Measurements from ENCODE around the gene SAE1. TPM values are rescaled to one million over a fixed set of nuclear protein-coding genes. Genes with fewer than 3 reads are reported as not detected.

SAE1 gene
- polyA plus RNA-seq, 4 donors: 116 to 132 (median 122) TPM

- DNase-seq (ENCODE audit: low read depth in 4 of 4, low spot score in 3 of 4): no peak
Measured at GRCh38 chr19:47105874-47106273, 24.8 kb upstream of the SAE1 start.

GRCh38 chr19:47106821-47107201, 23.8 kb upstream of the SAE1 start:
- no peak for DNase-seq (ENCODE audit: low read depth in 4 of 4, low spot score in 3 of 4)

DNA sequence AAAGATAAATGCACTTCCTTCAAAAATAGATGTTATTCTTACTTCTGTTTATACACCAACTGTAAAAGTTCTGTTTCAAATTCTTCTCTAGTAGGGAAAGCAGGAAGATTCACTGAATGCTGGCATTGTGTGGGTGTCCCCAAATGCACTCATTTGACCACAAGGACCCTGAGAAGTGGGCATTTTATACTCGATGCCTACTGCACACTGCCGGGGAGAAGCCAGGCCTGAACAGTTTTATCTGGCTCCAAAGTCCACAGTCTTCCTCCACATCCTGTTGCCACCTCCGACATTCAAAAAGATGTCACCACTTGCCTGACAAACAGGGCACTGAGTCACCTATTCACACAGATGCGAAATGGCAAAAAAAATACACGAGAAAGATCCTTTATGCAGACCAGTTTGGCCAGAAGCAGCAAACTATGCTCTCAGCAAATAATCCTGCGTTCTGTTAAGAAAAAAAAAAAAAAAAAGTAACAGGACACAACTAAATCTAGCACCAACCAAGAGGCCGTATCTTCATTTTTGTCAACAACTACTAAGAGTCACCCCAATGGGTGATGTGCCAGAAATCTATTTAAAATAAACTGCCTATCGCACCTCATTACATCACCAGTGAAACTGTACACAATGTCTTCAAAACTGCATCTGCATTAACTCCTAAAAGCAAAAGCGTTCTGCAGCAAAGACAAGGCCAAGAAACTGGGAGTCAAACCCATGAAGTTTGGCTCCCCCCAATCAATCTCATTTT, 23.3 kb upstream of the SAE1 start:
- DNase-seq (ENCODE audit: low read depth in 4 of 4, low spot score in 3 of 4): no peak

- no peak for DNase-seq (ENCODE audit: low read depth in 4 of 4, low spot score in 3 of 4)
Measured at GRCh38 chr19:47107953-47108746, 22.5 kb upstream of the SAE1 start.

DNA sequence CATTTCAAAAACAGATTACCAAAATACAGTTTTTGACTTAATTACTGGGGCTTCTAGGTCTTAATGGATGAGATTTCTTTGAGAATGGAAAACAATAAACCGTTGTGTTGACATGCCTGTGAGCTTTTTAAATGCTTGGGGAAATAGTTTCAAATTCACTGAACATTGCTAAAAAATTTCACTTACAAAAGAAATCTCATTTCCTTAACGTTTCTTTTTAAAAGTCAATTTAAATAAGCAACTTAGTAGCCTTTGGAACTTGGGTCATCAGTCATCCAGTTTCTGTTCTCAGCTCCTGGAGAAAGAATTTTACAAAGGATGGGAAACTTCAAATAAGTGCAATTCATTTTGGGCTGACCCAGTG, 21.5 kb upstream of the SAE1 start:
- no peak for DNase-seq (ENCODE audit: low read depth in 4 of 4, low spot score in 3 of 4)

DNA sequence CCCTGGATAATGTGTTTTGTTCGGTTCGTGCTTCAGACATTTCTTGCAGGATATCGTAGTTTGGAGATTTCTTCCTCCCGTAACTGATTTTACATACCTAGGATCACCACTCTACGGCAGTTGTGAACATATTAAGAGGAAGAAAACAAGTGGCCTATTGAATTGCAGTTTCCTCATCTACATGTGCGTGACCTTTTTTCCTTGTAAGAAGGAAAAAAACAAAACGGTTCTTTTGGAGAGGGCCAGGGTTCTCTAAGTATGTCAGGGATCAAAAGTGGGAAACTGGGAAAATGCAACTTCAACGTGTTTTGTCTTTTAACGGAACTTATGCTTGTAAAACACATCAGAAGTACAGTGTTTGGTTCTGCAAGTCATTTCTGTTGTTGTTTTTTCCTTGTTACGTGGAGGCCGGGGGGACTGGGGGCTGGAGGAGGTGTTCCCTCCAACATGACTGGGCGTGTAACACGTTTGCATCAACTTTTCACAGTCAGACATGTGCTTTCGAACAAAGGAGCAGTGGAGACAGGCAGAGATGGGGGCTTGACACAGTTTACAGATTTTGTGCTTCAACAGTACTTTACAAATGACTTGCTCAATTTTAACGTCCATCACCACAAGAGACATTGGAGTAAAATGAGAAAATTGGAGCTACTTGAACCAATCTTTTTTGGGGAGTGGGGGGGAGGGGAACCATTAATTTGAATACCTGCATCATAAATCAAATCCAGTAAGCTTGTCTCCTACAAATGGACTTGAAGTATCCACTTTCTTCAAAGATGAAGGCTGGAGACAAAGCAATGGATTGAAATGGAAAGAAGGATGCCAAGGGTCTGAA, 20.9 kb upstream of the SAE1 start:
- no peak for DNase-seq (ENCODE audit: low read depth in 4 of 4, low spot score in 3 of 4)

DNA sequence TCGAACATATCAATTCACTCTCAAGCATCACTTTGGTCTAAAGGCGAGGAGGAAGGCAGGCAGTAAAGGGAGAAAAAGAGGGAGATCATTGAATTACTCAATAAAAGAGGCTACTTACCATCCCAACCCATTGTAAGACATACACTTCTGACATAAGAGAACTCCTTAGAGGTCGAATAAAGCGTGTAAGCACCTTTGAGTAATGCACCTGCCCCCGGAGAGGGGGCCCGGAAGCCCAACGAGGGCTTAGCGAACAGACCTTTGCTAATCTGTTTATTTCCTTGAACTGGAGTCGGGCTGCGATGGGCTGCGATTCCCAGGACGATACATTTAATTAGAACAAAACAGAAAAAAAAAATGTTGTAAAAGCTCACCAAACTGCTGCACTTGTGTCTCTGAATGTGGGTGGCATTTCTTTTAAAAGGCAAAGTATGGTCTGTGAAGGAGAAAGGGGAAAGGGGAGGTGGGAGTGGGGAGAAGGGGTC, 20.1 kb upstream of the SAE1 start:
- no peak for DNase-seq (ENCODE audit: low read depth in 4 of 4, low spot score in 3 of 4)

- no peak for DNase-seq (ENCODE audit: low read depth in 4 of 4, low spot score in 3 of 4)
Measured at GRCh38 chr19:47111006-47111621, 19.5 kb upstream of the SAE1 start.

DNA sequence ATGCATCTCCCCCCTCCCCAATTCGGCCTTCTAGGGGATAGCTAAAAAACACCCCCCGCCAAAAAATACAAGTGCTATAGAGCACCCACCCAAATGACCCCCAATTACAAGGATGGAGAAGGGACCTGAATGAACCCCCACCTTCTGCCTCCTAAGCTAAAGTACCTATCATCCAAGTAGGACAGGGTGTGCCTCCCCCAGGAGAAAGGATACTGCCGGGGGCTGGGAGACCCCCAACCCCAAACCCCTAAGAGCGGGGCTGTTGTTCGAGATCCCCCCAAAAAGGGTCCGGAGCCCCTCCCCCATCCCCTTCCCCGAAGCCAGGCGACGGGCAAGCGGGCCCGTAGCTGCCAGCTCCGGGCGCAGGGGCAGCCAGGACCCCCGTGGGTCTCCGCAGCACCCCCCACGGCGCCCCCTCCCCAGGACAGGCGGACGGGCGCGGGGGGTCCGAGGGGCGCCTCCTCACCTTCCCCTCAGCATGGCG, 18.9 kb upstream of the SAE1 start:
- no peak for DNase-seq (ENCODE audit: low read depth in 4 of 4, low spot score in 3 of 4)

GRCh38 chr19:47112166-47112996, 18.3 kb upstream of the SAE1 start:
- peak in 1 of 4 donors; percentile 68 for DNase-seq (ENCODE audit: low read depth in 4 of 4, low spot score in 3 of 4)

- DNase-seq (ENCODE audit: low read depth in 4 of 4, low spot score in 3 of 4): peak; percentile 96 to 97 (median 96)
Measured at GRCh38 chr19:47112997-47113849, 17.4 kb upstream of the SAE1 start, which contains the start of gene ZC3H4. Gene ZC3H4 (minus strand): TSS chr19:47113776. CDS start chr19:47112584, 1,192 bp downstream.

DNA sequence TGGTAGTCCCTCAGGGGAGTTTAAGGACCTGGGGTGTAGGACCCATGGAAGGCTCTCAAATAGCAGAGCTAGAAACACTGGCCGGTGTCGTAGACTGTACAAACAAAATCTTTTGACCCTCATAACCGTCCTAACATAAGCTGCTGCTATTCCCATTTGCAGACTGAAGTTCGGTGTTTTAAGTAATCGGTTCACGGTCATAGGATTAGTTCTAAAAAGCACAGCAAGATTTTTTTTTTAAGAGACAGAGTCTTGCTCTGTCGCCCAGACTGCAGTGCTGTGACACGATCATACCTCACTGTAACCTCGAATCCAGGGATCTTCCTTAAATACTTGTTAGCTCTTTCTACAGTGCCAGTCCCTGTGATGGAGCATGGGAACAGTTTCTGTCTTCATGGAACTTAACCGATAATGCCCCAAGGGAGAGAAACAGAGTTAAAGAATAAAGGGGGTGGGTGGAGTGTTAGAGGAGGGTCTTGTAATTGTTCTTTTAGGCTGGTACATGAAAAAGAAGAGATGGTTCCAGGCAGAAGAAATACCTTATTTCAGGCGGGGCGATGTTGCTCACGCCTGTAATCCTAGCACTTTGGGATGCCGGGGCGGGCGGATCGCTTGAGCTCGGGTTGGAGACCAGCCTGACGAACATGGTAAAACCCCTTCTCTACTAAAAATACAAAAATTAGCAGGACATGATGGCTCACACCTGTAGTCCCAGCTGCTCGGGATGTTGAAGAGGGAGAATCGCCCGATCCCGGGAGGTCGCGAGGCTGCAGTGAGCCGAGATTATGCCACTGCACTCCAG, 16.6 kb upstream of the SAE1 start:
- no peak for DNase-seq (ENCODE audit: low read depth in 4 of 4, low spot score in 3 of 4)

GRCh38 chr19:47120470-47121067, 10.1 kb upstream of the SAE1 start:
- DNase-seq (ENCODE audit: low read depth in 4 of 4, low spot score in 3 of 4): no peak

- no peak for DNase-seq (ENCODE audit: low read depth in 4 of 4, low spot score in 3 of 4)
Measured at GRCh38 chr19:47122359-47123335, 8.0 kb upstream of the SAE1 start.

- DNase-seq (ENCODE audit: low read depth in 4 of 4, low spot score in 3 of 4): no peak
Measured at GRCh38 chr19:47123406-47123805, 7.2 kb upstream of the SAE1 start.

Measured in right renal pelvis (tissue), 4 donors.